Caco-2 (cell line): ENCODE data around the gene GRIA1. TPM values are rescaled to one million over a fixed set of nuclear protein-coding genes. Genes with fewer than 3 reads are reported as not detected.

ENCODE experiments used
- BruUV-seq: library from RNA; stranded (reverse); fragments of 400-500 nt; replicated peaks from 2 replicates; lab custom pipeline; 2021; lab: Mats Ljungman, UMichigan
- CTCF ChIA-PET: fragments of 300-600 bp; sonication (Branson Sonifier 250); formaldehyde crosslinking; loops from one replicate; lab custom pipeline; 2022; ENCODE audit warnings: antibody characterized with exemption; lab: Charles Lee
- POLR2A ChIA-PET: fragments of 300-600 bp; sonication (Branson Sonifier 250); formaldehyde crosslinking; loops from one replicate; lab custom pipeline; 2022; ENCODE audit warnings: antibody characterized with exemption; lab: Charles Lee
- DNase-seq, 2 experiments: peaks; one replicate each; pipeline versions ENCODE4 v3.0.0 to v3.0.0-alpha.2; 2020 to 2022
- H3K27me3 ChIP-seq: replicated peaks from 2 replicates; pipeline ENCODE4 v1.6.0; 2011; ENCODE audit warnings: low read length; ENCODE audit not compliant: control insufficient read depth, insufficient read depth
- H3K36me3 ChIP-seq: 2 replicates; pipeline ENCODE4 v1.5.1; 2011; ENCODE audit warnings: low read length; ENCODE audit not compliant: control insufficient read depth, insufficient read depth
- H3K4me1 ChIP-seq: fragments of 250-450 bp; sonication (Bioruptor Pico); 2 replicates; pipeline ENCODE4 v1.5.1; 2020; ENCODE audit warnings: mild to moderate bottlenecking
- H3K4me3 ChIP-seq: 2 replicates; pipeline ENCODE4 v1.5.1; 2011; ENCODE audit warnings: low read depth, mild to moderate bottlenecking, control low read depth, low read length
- H3K9me3 ChIP-seq: fragments of 250-450 bp; sonication (Bioruptor Pico); 2 replicates; pipeline ENCODE4 v1.5.1; 2020; ENCODE audit warnings: mild to moderate bottlenecking, moderate library complexity
- H3K27ac Mint-ChIP-seq: one replicate; pipeline ENCODE4 v1.8.0; 2022; ENCODE audit warnings: mixed read lengths; ENCODE audit not compliant: unreplicated experiment
- H3K27me3 Mint-ChIP-seq: one replicate; pipeline ENCODE4 v1.8.0; 2022; ENCODE audit warnings: mixed read lengths; ENCODE audit not compliant: insufficient read depth, unreplicated experiment
- H3K36me3 Mint-ChIP-seq: one replicate; pipeline ENCODE4 v1.8.0; 2022; ENCODE audit warnings: mild to moderate bottlenecking, mixed read lengths; ENCODE audit not compliant: insufficient read depth, unreplicated experiment
- H3K4me1 Mint-ChIP-seq: one replicate; pipeline ENCODE4 v1.8.0; 2022; ENCODE audit warnings: low read depth, mixed read lengths; ENCODE audit not compliant: unreplicated experiment
- H3K4me3 Mint-ChIP-seq: one replicate; pipeline ENCODE4 v1.8.0; 2022; ENCODE audit warnings: mild to moderate bottlenecking, moderate library complexity, mixed read lengths; ENCODE audit not compliant: unreplicated experiment
- H3K9me3 Mint-ChIP-seq: one replicate; pipeline ENCODE4 v1.8.0; 2022; ENCODE audit warnings: mixed read lengths; ENCODE audit not compliant: unreplicated experiment
- CTCF ChIP-seq, 2 experiments: fragments of 200-600 bp in 1 of 2; IDR thresholded peaks; 1 replicate in 1 of 2; 2 replicates in 1 of 2; pipeline versions ENCODE4 v1.5.1 to v1.8.0; 2011 to 2022; ENCODE audit warnings: antibody characterized with exemption in 1 of 2, control low read depth in 1 of 2, inconsistent platforms in 1 of 2, low read depth in 1 of 2, low read length in 1 of 2, mild to moderate bottlenecking in 1 of 2, moderate library complexity in 1 of 2; ENCODE audit not compliant: insufficient read depth in 1 of 2, severe bottlenecking in 1 of 2, unreplicated experiment in 1 of 2
- intact Hi-C: fragments of 100-400 bp; cut with micrococcal nuclease; formaldehyde crosslinking; loops from one replicate; pipeline ENCODE4 v1.10.0; 2022; ENCODE audit not compliant: unreplicated experiment
- total RNA-seq: library from RNA; stranded (reverse); gene quantifications from 2 replicates; pipeline ENCODE4 v1.2.3, GENCODE V29; 2022

The GRIA1 gene
- total RNA-seq, 1 experiment from 2014 or later, result not detected

DNA sequence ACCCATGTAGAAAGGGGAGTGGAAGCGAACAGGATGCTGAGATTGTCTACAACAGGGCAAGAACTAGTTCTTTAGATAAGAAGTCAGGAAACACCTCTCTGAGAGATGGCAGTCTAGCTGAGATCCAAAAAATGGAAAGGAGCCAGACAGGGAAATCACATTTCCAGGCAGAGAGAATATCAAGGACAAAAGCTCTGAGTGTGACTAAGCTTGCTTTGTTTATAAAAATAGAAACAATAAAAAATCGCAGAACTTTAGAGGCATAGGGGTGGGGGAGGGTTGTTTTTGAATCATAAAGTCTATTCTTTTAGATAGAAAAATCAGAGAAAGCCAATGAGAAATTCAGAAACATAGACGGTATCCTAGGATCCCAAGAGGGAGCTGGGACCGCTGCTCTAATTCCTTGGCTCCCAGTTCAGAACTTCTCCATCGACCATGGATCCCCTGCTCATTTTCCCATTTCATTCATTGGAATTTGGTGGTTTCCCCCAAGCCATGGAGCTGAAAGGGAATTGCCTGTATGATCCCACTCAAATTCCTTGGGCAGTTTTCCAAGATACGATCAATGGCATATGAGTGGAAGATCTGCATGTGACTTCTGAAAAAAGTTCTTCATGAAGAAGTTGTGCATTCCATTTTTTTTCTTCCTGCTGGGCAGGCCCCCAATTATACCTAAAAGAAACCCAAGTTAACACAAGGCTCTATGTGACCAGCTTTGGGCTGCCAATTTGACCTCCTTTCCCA, 182.0 kb downstream of the GRIA1 start:
- Mint-ChIP-seq H3K27me3 (peaks cover 14% of the 10 kb centered on the region), H3K9me3 (no peaks in the 10 kb centered on the region), H3K4me3 (no peak overlapping the region), H3K4me1 (no peaks in the 10 kb centered on the region), H3K36me3 (no peaks in the 10 kb centered on the region), H3K27ac (no peak overlapping the region)
- no TSS peak for BruUV-seq
- ChIA-PET POLR2A (no interaction called here), CTCF (no interaction called here)
- no peaks in the 10 kb centered on the region for H3K4me1 ChIP-seq
- no peak for DNase-seq
- no peak overlapping the region for H3K4me3 ChIP-seq
- no peak for TF ChIP-seq CTCF (IDR thresholded peaks at IDR 0.05; ENCODE audit: insufficient read depth in 1 of 2, low read depth in 1 of 2, low read length in 1 of 2, severe bottlenecking in 1 of 2, unreplicated experiment in 1 of 2)
- H3K36me3 ChIP-seq, result no peaks in the 10 kb centered on the region
- intact Hi-C loops, result no loop called here
- no peaks in the 10 kb centered on the region; the same call in 1 of the 2 replicates for H3K27me3 ChIP-seq
- no peaks in the 10 kb centered on the region for H3K9me3 ChIP-seq

- H3K27me3 Mint-ChIP-seq, result peaks cover 17% of the 10 kb centered on the region
- H3K4me3 Mint-ChIP-seq, result no peak overlapping the region
- Histone ChIP-seq H3K27me3 (peaks cover 1% of the 10 kb centered on the region), H3K9me3 (no peaks in the 10 kb centered on the region), H3K4me3 (no peak overlapping the region), H3K4me1 (no peaks in the 10 kb centered on the region), H3K36me3 (no peaks in the 10 kb centered on the region)
- no peak for DNase-seq
- intact Hi-C loops, result no loop called here
- no TSS peak for BruUV-seq
- POLR2A ChIA-PET, result no interaction called here
- no peaks in the 10 kb centered on the region for H3K4me1 Mint-ChIP-seq
- TF ChIP-seq CTCF (IDR thresholded peaks at IDR 0.05; ENCODE audit: insufficient read depth in 1 of 2, low read depth in 1 of 2, low read length in 1 of 2, severe bottlenecking in 1 of 2, unreplicated experiment in 1 of 2), result no peak
- CTCF ChIA-PET, result no interaction called here
- H3K27ac Mint-ChIP-seq, result no peak overlapping the region
- H3K9me3 Mint-ChIP-seq, result no peaks in the 10 kb centered on the region
- H3K36me3 Mint-ChIP-seq, result no peaks in the 10 kb centered on the region
Observed at GRCh38 chr5:153674356-153674755, 183.9 kb downstream of the GRIA1 start.

DNA sequence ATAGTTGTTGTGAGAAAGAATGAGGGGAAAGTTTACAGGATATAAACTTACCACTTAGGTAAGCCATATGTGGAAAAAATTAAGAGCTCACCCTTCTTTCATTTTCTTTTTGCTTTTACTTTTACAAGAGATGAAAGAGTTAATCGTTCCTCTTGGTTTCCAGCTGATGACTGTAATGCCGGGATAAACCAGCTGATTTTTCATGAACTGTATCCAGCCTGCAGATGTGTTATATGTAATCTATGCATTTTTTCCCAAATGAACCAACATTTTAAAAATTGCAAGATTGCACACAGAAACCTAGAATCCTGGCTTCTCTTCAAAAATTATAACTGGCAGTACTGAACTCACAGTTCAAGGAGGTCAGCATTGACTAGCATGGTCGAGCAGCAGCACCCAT, 185.9 kb downstream of the GRIA1 start:
- Mint-ChIP-seq H3K9me3 (no peaks in the 10 kb centered on the region), H3K27me3 (peaks cover 17% of the 10 kb centered on the region), H3K36me3 (no peaks in the 10 kb centered on the region), H3K4me3 (no peak overlapping the region), H3K4me1 (no peaks in the 10 kb centered on the region), H3K27ac (no peak overlapping the region)
- no peak for TF ChIP-seq CTCF (IDR thresholded peaks at IDR 0.05; ENCODE audit: insufficient read depth in 1 of 2, low read depth in 1 of 2, low read length in 1 of 2, severe bottlenecking in 1 of 2, unreplicated experiment in 1 of 2)
- ChIA-PET CTCF (interaction anchor here (0.5 kb wide), 1 partner anchor 274 kb away, joined by 6 read pairs; no protein-coding TSS in a partner anchor), POLR2A (no interaction called here)
- intact Hi-C loops, result no loop called here
- Histone ChIP-seq H3K4me3 (no peak overlapping the region), H3K4me1 (no peaks in the 10 kb centered on the region), H3K27me3 (peaks cover 1% of the 10 kb centered on the region), H3K9me3 (no peaks in the 10 kb centered on the region), H3K36me3 (no peaks in the 10 kb centered on the region)
- no TSS peak for BruUV-seq
- DNase-seq, result no peak
